Activated B cell treated with CpG ODN at 0.5 μM for 24 hours (primary cell): ENCODE measurements around the gene SCAMP5. TPM values are rescaled to one million over a fixed set of nuclear protein-coding genes. Genes with fewer than 3 reads are reported as not detected.
A peak's percentile ranks its signal among the peaks of the same experiment; 100 is the strongest.

Experiments used
- ATAC-seq: fragments of 200-7000 bp; cut with Tn5 transposase; one replicate; pipeline ENCODE4 v1.10.0; 2021; ENCODE audit warnings: low read depth, mild to moderate bottlenecking, moderate library complexity
- CTCF ChIA-PET: fragments of 350-600 bp; sonication (Branson Sonifier 250); formaldehyde crosslinking; loops from one replicate; lab custom pipeline; 2021; ENCODE audit warnings: antibody characterized with exemption; lab: Charles Lee
- POLR2A ChIA-PET: fragments of 350-600 bp; sonication (Branson Sonifier 250); formaldehyde crosslinking; loops from one replicate; lab custom pipeline; 2021; ENCODE audit warnings: antibody characterized with exemption; lab: Charles Lee
- DNase-seq: peaks from one replicate; pipeline ENCODE4 v3.0.0; 2022
- H3K27ac Mint-ChIP-seq: one replicate; pipeline ENCODE4 v1.8.0; 2020; ENCODE audit warnings: mixed read lengths
- H3K27me3 Mint-ChIP-seq: one replicate; pipeline ENCODE4 v1.8.0; 2021; ENCODE audit warnings: mixed read lengths
- H3K36me3 Mint-ChIP-seq: one replicate; pipeline ENCODE4 v1.8.0; 2021; ENCODE audit warnings: low read depth, mixed read lengths
- H3K4me1 Mint-ChIP-seq: one replicate; pipeline ENCODE4 v1.8.0; 2021; ENCODE audit warnings: mixed read lengths
- H3K4me3 Mint-ChIP-seq: one replicate; pipeline ENCODE4 v1.8.0; 2020; ENCODE audit warnings: mild to moderate bottlenecking, mixed read lengths
- H3K9me3 Mint-ChIP-seq: one replicate; pipeline ENCODE4 v1.8.0; 2020; ENCODE audit warnings: mixed read lengths
- intact Hi-C: fragments of 100-400 bp; cut with micrococcal nuclease; formaldehyde crosslinking; loops from one replicate; pipeline ENCODE4 v1.15.1; 2024
- total RNA-seq: library from RNA; stranded (reverse); gene quantifications from 2 replicates; pipeline ENCODE4 v1.2.3, GENCODE V29; 2022
- TF ChIP-seq, protein P1 (sequence below): fragments of 200-600 bp; IDR thresholded peaks from one replicate; pipeline ENCODE4 v1.8.0; 2022; ENCODE audit warnings: antibody characterized with exemption, mild to moderate bottlenecking

Gene SCAMP5
- total RNA-seq, 1 donor from 2014 or later, result 0.62 TPM

DNA sequence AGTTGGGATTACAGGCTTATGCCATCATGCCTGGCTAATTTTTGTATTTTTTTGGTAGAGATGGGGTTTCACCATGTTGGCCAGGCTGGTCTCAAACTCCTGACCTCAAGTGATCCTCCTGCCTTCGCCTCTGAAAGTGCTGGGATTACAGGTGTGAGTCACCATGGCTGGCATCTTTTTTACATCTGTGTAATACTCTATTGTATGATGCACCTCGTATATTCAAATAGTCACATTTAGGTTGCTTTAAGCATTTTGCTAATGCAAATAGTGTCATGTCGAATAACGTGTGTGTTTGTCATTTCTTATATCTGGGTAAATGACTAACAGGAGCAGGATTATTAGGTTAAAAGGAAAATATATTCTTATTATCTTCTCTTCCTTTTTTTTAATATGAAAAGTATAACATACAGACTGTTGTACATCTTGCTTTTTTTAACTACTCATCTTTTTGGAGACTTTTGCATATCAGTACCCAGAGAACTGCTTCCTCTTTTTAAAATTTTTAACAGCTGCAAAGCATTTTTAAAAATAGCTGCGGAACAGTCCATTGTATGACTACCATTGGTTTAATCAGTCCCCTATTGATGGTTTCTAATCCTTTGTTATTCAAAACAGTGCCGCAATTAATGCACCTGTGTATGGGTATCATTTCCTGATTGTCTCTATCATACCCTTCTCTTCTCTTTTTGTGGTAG lies 13.4 kb downstream of the SCAMP5 start:
- ATAC-seq, result peak; percentile 85
- ChIA-PET POLR2A (interaction anchor here (0.6 to 2.0 kb wide), 7 partner anchors 15 to 334 kb away, joined by 3 to 10 read pairs (median 3); partner anchors contain the start of genes PPCDC and RPP25), CTCF (no interaction called here)
- peaks cover 20% of the 10 kb centered on the region for H3K27me3 Mint-ChIP-seq
- peak overlapping the region; percentile 86 for H3K27ac Mint-ChIP-seq
- no peaks in the 10 kb centered on the region for H3K9me3 Mint-ChIP-seq
- intact Hi-C loops, result loop anchor here (1.0 to 5.0 kb wide), 4 partner anchors 15 to 231 kb away; partner anchors contain the start of genes PPCDC and RPP25
- H3K36me3 Mint-ChIP-seq, result no peaks in the 10 kb centered on the region
- H3K4me3 Mint-ChIP-seq, result peak overlapping the region; percentile 56
- H3K4me1 Mint-ChIP-seq, result peaks cover 44% of the 10 kb centered on the region
- TF ChIP-seq, protein P1, sequence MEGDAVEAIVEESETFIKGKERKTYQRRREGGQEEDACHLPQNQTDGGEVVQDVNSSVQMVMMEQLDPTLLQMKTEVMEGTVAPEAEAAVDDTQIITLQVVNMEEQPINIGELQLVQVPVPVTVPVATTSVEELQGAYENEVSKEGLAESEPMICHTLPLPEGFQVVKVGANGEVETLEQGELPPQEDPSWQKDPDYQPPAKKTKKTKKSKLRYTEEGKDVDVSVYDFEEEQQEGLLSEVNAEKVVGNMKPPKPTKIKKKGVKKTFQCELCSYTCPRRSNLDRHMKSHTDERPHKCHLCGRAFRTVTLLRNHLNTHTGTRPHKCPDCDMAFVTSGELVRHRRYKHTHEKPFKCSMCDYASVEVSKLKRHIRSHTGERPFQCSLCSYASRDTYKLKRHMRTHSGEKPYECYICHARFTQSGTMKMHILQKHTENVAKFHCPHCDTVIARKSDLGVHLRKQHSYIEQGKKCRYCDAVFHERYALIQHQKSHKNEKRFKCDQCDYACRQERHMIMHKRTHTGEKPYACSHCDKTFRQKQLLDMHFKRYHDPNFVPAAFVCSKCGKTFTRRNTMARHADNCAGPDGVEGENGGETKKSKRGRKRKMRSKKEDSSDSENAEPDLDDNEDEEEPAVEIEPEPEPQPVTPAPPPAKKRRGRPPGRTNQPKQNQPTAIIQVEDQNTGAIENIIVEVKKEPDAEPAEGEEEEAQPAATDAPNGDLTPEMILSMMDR, result no peak
- no peak for DNase-seq

DNA sequence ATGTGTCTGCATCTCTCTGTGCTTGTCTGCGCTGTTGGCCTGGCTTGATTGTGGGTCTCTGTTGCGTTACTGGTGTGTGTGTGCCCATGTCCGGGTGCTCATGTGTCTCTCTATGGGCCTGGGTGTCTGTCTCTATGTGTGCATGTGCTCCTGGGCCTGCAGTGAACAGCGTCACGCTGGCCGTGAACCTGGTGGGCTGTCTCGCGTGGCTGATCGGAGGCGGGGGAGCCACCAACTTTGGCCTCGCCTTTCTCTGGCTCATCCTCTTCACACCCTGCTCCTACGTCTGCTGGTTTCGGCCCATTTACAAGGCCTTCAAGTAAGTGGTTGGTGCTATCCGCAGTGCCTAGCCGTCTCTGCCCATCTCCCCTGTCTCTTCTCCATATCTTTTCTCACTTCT lies 21.1 kb downstream of the SCAMP5 start:
- H3K36me3 Mint-ChIP-seq, result no peaks in the 10 kb centered on the region
- ChIA-PET CTCF (interaction anchor here (1.2 kb wide), 1 partner anchor 642 kb away, joined by 3 read pairs; no protein-coding TSS in a partner anchor), POLR2A (no interaction called here)
- TF ChIP-seq, protein P1, result no peak
- intact Hi-C loops, result no loop called here
- no peak overlapping the region for H3K4me3 Mint-ChIP-seq
- no peak overlapping the region for H3K27ac Mint-ChIP-seq
- no peaks in the 10 kb centered on the region for H3K9me3 Mint-ChIP-seq
- H3K4me1 Mint-ChIP-seq, result peaks cover 4% of the 10 kb centered on the region
- H3K27me3 Mint-ChIP-seq, result peaks cover 41% of the 10 kb centered on the region
- ATAC-seq (no peak), DNase-seq (no peak)

DNA sequence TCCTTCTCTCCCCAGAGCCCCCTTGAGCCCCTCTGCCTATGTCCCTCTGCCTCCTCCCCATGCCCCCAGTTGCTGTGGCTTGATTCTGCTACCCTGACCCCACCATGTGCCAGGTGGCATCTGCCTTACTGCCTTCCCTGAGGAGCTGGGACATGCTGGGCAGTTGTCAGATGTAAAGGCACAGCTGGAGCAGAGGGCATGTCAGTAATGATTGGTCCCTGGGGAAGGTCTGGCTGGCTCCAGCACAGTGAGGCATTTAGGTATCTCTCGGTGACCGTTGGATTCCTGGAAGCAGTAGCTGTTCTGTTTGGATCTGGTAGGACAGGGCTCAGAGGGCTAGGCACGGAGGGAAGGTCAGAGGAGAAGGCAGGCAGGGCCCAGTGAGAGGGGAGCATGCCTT lies 24.6 kb downstream of the SCAMP5 start:
- H3K27ac Mint-ChIP-seq, result peak overlapping the region; percentile 24
- peaks cover 22% of the 10 kb centered on the region for H3K27me3 Mint-ChIP-seq
- H3K4me3 Mint-ChIP-seq, result no peak overlapping the region
- DNase-seq (no peak), ATAC-seq (no peak)
- ChIA-PET POLR2A (interaction anchor here (1.1 kb wide), 1 partner anchor 9 kb away, joined by 3 read pairs; no protein-coding TSS in a partner anchor), CTCF (no interaction called here)
- H3K9me3 Mint-ChIP-seq, result no peaks in the 10 kb centered on the region
- TF ChIP-seq, protein P1, result no peak
- intact Hi-C loops, result loop anchor here (5.0 to 10.0 kb wide), 3 partner anchors 255 to 432 kb away; partner anchors contain the start of gene SIN3A
- no peaks in the 10 kb centered on the region for H3K36me3 Mint-ChIP-seq
- peaks cover 9% of the 10 kb centered on the region for H3K4me1 Mint-ChIP-seq

DNA sequence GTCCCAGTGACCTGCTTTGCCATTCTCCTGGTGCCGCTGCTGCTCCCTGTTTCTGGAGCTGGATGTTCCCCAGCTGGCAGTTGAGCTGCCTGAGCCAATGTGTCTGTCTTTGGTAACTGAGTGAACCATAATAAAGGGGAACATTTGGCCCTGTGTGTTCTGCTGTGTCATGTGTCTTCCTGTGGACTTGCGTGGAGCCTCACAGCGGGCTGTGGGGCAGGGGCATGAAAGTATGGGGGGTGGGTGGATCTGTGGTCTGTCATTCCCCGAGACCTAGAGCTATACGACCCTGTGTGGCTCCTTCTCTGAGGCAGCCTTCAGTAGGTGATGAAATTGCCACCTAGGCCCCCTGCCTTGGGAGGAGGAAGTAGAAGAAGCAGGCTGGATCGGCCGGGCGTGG lies 26.0 kb downstream of the SCAMP5 start:
- intact Hi-C loops, result loop anchor here (5.0 to 10.0 kb wide), 3 partner anchors 253 to 431 kb away; partner anchors contain the start of gene SIN3A
- ChIA-PET POLR2A (no interaction called here), CTCF (no interaction called here)
- Mint-ChIP-seq H3K4me3 (no peak overlapping the region), H3K4me1 (peaks cover 9% of the 10 kb centered on the region), H3K36me3 (no peaks in the 10 kb centered on the region), H3K27me3 (peaks cover 17% of the 10 kb centered on the region), H3K9me3 (no peaks in the 10 kb centered on the region), H3K27ac (no peak overlapping the region)
- ATAC-seq (no peak), DNase-seq (no peak)
- TF ChIP-seq, protein P1, result no peak

DNA sequence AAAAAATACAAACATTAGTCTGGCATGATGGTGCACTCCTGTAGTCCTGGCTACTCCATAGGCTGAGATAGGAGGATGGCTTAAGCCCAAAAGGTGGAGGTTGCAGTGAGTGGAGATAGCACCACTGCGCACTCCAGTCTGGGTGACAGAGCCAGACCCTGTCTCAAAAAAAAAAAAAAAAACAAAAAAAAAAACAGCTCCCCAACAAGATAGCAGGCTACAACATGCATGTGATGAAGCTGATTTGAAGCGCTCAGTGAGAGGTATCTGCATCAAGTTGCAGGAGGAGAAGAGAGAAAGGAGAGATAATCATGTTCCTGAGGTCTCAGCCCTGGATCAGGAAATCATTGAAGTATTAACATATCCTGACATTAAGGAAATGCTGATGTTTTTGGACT lies 27.4 kb downstream of the SCAMP5 start:
- Mint-ChIP-seq H3K4me3 (peak overlapping the region; percentile 95), H3K9me3 (no peaks in the 10 kb centered on the region), H3K27me3 (peaks cover 8% of the 10 kb centered on the region), H3K27ac (no peak overlapping the region), H3K36me3 (no peaks in the 10 kb centered on the region), H3K4me1 (peaks cover 9% of the 10 kb centered on the region)
- TF ChIP-seq, protein P1, result no peak
- intact Hi-C loops, result loop anchor here (1.0 to 10.0 kb wide), 7 partner anchors 13 to 430 kb away; partner anchors contain the start of genes C15orf39, RPP25, SCAMP5 and SIN3A
- DNase-seq (no peak), ATAC-seq (no peak)
- POLR2A ChIA-PET, result interaction anchor here (0.6 to 2.0 kb wide), 16 partner anchors 9 to 881 kb away, joined by 3 to 25 read pairs (median 10); partner anchors contain the start of genes C15orf39, MAN2C1, RPP25 and SIN3A
- CTCF ChIA-PET, result interaction anchor here (0.7 to 1.6 kb wide), 3 partner anchors 20 to 388 kb away, joined by 4 to 9 read pairs (median 4); no protein-coding TSS in a partner anchor
